Measurements from ENCODE around the gene NUPR2.
"Not testable (repeated sequence)": the region's sequence is repeated elsewhere in the genome, so short reads cannot be mapped to it uniquely, and the experiment has no call there.

The NUPR2 gene, protein sequence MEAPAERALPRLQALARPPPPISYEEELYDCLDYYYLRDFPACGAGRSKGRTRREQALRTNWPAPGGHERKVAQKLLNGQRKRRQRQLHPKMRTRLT

DNA sequence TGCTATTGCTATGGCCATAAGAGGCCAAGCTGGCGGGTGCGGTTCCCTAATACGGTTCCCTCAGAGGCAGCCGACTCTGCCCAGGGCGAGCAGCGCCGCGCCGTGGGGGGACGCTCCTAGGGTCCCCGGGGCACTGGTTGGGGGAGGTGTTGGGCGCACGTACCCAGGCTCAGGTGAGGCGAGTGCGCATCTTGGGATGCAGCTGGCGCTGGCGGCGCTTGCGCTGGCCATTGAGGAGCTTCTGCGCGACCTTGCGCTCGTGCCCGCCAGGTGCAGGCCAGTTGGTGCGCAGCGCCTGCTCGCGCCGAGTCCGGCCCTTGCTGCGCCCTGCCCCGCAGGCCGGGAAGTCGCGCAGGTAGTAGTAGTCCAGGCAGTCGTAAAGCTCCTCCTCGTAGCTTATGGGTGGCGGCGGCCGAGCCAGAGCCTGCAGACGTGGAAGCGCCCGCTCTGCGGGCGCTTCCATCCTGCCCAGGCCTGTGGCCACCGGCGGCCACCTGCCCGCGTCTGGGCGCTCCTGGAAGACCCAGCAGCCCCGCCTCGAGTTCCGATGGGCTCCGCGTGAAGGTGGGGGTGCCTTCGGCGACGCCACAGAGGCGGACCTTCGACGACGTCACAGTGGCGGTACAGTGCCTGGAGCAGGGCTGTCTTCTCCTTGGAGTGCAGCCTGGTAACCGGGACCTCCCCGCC, at the start of gene NUPR2:
NUPR2 (minus strand) TSS at position 566 of the 687 bp plus-strand sequence; CDS start at position 463, 103 bp downstream.
- no peak for DNase-seq (ENCODE audit: low read depth)

DNA sequence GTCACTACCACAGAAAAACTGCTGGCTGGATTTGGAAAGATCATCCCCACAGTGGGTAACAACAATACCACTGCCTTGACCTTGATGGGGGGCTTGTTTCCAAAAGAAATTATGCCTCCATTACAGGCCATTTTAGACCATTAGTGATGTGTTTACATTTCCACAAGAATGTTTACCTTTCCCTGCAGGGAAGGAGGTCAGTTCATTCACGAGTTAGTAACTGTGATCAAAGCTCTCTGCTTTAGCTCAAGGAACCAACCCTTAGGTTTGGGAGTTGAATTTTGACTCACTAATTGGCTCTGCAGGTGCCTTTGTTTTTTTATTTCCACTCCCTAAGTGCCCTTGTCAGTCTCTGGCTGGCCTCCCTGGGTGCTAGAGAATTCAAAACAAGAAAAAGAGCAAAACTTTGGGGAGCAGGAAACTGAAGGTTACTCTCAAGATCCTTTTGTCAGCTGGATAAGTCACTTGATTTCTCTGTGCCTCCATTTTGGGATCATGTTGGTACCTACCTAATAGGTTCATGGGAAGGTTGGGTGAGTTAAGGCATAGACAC, 41.1 kb upstream of the NUPR2 start:
- DNase-seq (ENCODE audit: low read depth): no peak

DNA sequence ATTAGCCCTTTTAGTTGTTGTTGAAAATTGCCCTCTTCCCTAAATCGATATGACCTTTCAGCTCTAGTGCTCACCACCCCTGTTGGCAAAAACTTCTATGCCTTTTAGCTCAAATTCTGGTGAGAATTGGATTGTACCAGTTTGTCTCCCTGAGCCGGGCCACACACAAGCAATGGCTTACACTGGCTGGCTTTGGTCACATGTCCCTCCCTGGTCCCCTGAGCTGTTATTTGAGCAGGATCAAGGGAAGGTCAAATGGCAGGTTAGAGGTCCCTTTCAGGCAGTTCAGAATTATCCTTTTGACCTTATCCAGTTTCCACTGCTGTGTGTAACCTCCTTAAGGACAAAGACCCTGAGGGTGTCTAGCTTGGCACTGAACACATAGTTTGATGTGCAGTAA, 14.8 kb upstream of the NUPR2 start:
- not testable (repeated sequence) for DNase-seq (ENCODE audit: low read depth)

DNA sequence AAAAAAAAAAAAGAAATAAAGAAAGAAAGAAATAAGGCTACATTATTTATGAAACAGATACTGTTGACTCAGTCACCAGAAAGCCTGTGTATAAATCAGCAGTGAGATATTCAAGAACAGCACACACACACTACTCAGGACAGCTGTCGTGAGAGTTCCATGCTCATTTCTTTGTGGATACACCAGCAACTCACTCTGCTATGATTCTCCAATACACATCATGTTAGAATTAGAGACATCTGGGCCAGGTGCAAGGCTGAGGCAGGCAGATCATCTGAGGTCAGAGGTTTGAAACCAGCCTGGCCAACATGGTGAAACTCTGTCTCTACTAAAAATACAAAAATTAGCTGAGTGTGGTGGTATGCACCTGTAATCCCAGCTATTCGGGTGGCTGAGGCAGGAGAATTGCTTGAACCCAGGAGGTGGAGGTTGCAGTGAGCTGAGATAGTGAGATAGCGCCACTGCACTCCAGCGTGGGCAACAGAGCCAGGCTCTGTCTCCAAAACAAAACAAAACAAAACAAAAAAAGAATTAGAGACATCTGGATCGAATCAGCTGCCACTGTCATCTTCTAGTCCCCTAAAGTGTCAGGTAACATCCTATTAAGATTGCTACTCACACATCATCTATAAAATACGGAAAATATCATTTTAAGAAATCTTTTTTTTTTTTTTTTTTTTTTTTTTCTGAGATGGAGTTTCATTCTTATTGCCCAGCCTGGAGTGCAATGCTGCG, 11.2 kb upstream of the NUPR2 start:
- no peak for DNase-seq (ENCODE audit: low read depth)

DNA sequence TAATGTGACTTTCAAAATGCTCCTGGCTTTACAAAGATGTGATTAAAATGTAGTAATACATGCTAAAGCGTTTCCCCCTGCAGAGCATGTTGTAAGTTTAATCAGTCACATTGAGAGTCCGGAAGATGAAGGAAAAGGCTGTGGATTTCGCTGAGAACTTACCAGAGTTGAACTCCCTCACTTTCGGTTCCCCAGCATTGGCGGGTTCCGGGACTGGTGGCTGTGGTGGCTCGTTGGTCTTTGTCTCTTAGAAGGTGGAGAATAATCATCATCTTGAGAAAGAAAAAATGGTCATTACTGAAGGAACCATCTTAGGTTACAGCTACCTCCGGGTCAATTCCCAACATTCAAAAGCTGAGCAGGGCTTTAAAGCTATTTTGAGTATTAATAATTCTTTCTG, 9.6 kb upstream of the NUPR2 start:
- DNase-seq (ENCODE audit: low read depth): no peak

DNA sequence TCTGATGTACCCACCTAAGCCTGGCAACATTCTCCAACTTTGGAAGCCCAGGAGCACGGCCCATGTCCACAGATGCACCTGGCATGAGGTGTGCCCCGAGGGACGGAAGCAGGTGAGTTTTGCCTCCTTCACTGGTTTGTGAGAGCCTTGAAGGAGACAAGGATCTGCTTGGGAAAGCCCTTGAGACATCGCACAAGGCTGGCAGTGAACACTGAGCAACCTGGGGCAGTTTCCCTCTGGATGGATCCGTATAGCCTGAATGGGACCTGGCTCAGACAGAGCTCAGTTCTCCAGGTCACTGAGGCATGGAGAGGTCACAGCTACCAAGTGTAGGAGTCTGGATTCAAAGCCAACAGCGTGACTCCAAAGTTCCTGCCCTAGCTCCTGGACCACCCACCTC, 8.8 kb upstream of the NUPR2 start:
- DNase-seq (ENCODE audit: low read depth): no peak

DNA sequence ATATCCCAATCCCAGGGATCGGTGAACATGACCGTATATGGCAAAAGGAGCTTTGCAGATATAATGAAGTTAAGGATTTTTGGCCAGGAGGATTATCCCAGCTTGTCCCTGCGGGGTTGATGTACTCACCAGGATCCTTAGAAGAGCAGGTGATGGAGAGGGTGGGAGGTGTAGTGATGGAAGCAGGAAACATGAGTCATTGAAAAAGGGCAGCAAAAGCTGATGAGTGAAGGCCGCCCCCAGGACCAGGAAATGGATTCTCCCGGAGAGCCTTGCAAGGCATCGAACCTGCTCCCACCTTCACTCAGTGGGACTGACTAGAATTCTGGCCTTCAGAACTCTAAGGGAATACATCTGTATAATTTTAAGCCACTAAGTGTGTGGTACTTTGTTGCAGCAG, 5.2 kb upstream of the NUPR2 start:
- DNase-seq (ENCODE audit: low read depth): no peak

DNA sequence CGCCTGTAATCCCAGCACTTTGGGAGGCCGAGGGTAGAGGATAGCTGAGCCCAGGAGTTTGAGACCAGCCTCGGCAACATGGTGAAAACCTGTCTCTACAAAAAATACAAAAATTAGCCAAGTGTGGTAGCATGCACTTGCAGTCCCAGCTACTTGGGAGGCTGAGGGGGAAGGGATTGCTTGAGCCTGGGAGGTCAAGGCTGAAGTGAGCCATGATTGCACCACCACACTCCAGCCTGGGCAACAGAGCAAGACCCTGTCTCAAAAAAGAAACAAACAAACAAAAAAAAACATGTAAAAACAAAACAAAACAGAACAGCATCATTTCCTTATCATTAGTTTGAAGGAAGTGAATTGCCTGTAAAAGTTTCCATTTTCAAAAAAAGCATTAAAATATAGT, 4.0 kb downstream of the NUPR2 start:
- DNase-seq (ENCODE audit: low read depth): not testable (repeated sequence)

DNA sequence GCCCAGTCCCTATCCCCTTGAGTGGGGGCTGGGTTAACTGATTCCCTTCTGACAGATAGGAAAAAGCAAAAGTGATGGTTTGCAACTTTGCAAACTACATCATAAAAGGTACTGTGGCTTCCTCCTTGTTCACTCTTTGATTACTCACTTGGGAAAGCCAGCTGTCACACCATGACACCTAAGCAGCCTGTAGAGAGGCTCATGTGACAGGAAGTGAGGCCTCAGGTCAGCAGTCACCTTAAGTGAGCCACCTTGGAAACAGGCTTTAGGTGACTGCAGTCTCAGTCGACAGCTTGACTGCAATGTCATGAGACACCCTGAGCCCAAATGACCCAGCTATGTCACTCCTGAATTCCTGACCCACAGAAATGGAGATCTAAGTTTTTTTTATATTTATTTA, 5.6 kb downstream of the NUPR2 start:
- no peak for DNase-seq (ENCODE audit: low read depth)

DNA sequence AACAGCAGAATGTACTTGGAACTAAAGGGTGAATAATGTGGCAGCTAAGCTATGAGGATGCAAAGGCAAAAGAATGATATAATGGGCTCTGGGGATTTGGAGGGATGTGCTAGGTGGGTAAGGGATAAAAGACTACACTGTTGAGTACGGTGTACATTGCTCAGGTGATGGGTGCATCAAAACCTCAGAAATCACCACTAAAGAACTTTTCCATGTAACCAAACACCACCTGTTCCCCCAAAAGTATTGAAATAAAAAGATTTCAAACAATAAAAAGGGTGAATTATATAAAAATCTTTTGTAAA, 8.3 kb downstream of the NUPR2 start:
- no peak for DNase-seq (ENCODE audit: low read depth)

DNA sequence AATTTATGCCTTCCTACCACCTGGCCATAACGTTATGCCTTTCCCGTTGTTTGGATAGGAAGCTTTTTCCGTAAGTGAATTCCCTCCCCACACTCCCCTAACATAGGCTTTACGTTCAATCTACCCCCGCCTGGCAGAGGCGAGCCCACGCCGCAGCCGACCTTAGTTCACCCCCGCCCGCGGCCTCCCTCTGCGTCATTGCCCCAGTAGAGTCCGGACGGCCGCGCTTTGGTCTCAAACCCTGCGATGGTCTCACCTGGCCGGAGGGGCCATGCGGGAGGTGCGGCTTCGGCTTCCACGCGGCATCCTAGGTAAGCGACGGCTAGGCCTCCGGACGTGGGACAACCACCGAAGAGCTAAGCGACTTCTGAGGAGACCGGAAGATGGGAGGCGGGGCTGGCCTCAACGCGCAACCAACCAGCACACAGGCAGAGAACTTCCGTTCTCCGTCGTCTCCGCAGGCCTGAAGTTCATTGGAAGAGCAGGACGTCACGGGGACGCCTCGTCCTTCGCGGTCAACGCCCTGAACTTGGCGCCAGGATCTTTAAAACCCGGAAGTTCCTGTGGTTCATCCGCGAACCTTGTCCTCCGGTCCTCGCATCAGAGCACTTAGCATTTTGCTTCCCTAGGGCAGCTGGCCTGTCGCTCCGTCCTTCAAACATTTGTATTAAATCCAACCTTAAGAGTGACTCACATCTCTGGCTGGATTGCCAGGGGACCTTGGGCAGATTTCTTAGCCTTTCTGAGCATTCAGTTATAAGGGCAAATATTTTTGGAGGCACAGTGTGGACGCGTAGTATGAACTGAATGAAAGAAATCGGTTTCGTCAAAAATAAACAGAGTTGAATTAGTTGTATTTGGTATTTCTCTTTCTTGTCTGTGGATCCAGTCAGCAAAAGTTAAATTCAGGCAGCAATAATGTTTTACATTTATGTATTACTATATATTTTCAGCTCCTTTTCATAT, 9.8 kb downstream of the NUPR2 start, which contains the start of gene CHCHD2:
CHCHD2 (minus strand) TSS at position 369 of the 966 bp plus-strand sequence; CDS start at position 306, 63 bp downstream.
- peak; percentile 99 for DNase-seq (ENCODE audit: low read depth)

DNA sequence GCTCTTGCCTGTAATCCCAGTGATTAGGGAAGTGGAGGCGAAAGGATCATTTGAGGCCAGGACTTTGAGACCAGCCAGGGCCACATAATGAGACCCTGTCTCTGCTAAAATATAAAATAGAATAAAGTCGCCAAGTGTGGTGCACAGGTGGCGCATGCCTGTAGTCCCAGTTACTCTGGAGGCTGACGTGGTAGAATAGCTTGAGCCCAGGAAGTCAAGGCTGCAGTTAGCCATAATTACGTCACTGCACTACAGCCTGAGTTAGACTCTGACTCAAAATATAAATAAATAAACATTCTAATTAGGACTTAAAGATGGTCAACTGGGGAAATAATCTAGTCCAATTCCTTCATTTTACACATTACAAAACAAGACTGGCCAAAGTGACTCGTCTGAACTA, 10.7 kb downstream of the NUPR2 start:
- peak; percentile 83 for DNase-seq (ENCODE audit: low read depth)

DNA sequence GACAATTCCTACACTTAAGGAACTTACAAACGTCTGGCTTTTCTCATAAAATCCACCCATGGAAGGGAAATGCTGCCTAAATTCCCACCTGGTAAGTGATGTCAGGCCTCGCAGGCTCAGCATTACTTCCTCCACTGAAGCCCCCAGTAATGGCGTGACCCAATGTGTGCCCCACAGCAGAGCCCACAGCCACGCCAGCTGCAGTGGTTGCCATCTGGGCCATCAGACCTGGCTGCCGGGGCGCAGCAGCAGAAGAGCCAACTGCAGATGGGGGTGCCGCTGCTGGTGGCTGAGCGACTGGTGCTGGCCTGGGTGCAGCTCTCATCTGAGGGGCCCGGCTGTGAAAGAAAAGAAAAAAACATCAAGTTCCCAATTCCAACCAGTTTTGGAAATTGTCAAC, 12.1 kb downstream of the NUPR2 start:
- not testable (repeated sequence) for DNase-seq (ENCODE audit: low read depth)

DNA sequence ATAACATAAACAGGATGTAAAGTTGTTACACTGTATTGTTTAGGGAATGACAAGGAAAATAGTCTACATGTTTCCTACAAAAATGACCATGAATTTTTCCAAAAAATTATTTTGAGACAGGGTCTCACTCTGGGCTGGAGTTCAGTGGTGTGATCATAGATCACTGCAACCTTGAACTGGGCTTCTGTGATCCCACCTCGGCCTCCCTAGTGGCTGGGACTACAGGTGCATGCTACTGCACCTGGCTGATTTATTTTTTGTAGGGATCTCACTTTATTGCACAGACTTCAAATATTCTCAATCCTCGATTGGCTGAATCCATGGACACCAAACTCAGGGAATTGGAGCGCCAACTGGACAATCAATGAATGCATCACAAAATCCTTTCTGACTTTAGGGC, 16.6 kb downstream of the NUPR2 start:
- DNase-seq (ENCODE audit: low read depth): no peak

DNA sequence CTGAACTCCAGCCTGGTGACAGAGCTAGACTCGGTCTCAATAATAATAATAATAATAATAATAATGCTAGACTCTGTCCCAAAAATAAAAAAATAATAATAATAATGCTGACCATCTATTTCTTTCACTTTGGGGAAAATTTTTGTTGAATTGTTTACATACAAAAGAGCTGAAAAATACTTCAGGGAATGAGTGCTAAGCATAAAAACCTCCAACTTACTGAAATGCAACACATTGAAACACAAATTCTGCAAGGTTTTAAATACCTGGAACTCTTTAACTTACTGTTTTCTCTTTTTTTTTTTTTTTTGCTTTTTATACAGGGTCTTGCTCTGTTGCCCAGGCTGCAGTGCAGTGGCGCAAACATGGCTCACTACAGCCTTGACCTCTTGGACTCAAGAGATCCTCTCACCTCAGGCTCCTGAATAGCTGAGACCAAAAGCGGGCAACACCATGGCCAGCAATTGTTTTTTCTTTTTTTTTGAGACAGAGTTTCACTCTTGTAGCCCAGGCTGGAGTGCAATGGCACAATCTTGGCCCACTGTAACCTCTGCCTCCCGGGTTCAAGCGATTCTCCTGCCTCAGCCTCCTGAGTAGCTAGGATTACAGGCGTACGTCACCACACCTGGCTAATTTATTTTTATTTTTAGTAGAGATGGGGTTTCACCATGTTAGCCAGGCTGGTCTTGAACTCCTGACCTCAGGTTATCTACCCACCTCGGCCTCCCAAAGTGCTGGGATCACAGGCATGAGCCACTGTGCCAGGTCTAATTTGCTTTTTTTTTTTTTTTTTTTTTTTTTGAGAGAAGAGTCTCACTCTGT, 17.8 kb downstream of the NUPR2 start:
- not testable (repeated sequence) for DNase-seq (ENCODE audit: low read depth)

DNA sequence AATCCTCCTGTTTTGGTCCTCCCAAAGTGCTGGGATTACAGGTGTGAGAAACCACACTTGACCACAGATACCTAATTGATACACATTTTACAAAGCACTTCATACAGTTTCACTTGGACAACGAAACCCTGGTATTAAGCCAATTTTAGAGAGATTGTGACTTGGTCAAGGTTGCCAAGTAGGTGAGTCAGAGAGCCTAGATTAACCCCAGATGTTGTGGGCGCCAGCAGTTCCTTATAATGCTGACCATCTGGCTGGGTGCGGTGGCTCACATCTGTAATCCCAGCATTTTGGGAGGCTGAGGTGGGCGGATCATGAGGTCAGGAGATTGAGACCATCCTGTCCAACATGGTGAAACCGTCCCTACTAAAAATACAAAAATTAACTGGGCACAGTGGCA, 18.5 kb downstream of the NUPR2 start:
- DNase-seq (ENCODE audit: low read depth): peak; percentile 86

DNA sequence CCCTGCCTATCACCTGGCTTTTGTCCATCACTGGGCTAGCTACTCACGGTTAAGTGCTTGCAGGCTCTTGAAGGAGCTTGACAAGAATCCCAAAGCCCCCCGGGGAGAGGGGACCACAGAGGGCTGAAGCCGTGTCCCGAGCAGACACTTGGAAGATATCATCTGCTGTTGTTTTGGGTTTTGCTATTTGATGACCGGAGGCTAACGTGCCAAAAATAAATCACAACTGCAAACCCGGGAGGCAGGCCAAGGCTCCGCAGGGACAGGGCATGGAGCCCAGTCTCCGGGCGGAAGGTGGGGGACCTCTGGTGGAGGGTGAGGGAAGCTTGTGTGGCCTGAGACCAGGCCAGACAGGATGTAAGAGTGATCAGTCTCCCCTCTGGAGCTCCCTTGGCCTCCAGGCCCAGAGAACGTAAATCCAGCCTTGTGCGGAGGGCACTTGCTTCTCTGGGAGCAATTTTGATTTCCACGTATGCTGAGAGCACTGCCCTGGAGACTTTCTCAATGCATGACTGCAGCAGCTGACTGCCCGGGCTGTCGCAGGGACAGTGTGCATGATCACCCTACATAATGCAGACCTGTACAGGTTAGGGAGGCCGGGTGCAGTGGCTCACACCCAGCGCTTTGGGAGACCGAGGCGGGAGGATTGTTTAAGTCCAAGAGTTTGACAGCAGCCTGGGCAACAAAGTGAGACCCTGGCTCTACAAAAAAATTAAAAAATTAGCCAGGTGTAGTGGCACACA, 23.3 kb downstream of the NUPR2 start, which contains the start of gene PHKG1:
PHKG1 (minus strand) TSS at position 164 of the 743 bp plus-strand sequence. CDS start 4,011 bp downstream, outside the sequence.
- peak; percentile 92 for DNase-seq (ENCODE audit: low read depth)

DNA sequence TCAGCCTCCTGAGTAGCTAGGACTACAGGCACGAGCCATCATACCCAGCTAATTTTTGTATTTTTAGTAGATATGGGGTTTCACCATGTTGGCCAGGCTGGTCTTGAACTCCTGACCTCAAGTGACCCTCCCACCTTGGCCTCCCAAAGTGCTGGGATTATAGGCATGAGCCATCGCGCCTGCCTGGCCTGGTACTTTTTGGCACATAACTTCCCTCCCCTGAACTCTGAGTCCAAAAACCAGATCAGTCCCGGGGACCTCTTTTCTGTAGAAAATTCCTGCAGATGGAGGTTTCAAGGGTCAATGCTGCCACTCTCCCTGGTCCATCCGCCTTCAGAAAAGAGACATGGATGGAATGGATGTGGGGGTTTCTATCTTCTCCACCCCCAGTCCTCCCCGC, 23.8 kb downstream of the NUPR2 start:
- DNase-seq (ENCODE audit: low read depth): not testable (repeated sequence)

DNA sequence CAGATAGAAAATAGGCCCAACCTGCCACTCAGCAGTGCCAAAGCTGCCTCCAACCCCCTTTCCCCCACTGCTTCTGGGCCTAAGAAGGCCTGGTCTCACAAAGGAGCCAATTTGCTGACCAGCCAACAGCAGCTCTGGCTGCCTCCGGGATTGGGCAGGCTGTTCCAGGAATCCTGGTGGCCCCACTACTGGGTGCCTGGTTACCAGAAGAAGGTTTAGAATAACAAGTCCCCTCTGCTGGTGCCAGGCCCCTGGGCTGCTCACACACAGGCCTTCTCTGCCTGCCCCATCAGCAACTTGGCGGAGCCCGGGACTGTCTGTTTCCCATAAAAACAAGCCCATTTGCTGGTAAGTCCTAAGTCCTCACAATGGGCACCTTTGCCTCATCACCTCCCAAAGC, 24.6 kb downstream of the NUPR2 start:
- peak; percentile 16 for DNase-seq (ENCODE audit: low read depth)

DNA sequence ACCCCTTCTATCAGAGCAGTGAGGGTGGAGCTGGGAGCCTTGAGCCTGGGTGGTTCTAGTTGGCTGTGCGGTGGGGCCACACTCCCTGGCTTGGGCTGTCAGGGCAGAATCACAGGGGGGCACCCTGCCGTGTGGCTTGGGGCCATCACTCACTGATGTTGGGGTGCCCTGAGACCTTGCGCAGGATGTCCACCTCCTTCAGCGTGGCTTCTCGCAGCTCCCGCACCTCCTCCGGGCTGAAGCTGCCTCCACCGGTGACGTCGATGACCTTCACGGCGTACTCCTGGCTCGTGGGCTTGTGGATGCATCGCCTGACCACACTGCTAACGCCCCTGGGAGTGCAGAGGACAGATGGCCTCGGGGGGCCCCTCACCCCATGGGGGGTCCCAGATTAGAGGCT, 28.8 kb downstream of the NUPR2 start:
- DNase-seq (ENCODE audit: low read depth): no peak

All from EH (cell line).